Peyer's patch (tissue), 4 donors: ENCODE results near the gene ELOVL6.

Experiments used
- POLR2A ChIP-seq, 2 donors: fragments of 450-650 bp; IDR thresholded peaks; one replicate each; pipeline ENCODE4 v1.5.1; 2017; ENCODE audit warnings: antibody characterized with exemption in 2 of 2, mild to moderate bottlenecking in 2 of 2, moderate library complexity in 2 of 2
- TF ChIP-seq, protein P1 (sequence below), 6 experiments: fragments of 450-650 bp in 4 of 6; fragments of 200-600 bp in 2 of 6; sonication (generic) in 1 of 6; IDR thresholded peaks; one replicate each; pipeline ENCODE4 v1.5.1; 2017 to 2019; ENCODE audit warnings: antibody characterized with exemption in 6 of 6, mild to moderate bottlenecking in 3 of 6, moderate library complexity in 1 of 6

DNA sequence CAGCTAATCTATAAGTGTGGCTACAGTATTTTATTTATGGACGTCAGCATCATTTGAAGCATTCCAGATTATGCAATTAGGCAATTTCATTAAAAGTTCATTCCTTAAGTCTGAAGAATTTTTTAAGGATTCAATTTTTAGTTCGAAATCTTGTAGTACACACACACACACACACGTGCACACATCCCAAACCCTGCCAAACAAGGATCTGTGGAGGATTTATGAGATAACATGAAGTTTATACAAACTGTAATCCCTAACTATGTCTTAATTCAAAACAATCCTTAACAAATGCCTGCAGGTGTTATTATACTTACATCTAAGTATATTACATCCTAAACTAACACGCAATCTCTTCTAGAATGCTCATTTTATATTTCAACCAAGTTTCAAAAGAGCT, 105.8 kb downstream of the ELOVL6 start:
- TF ChIP-seq, protein P1, sequence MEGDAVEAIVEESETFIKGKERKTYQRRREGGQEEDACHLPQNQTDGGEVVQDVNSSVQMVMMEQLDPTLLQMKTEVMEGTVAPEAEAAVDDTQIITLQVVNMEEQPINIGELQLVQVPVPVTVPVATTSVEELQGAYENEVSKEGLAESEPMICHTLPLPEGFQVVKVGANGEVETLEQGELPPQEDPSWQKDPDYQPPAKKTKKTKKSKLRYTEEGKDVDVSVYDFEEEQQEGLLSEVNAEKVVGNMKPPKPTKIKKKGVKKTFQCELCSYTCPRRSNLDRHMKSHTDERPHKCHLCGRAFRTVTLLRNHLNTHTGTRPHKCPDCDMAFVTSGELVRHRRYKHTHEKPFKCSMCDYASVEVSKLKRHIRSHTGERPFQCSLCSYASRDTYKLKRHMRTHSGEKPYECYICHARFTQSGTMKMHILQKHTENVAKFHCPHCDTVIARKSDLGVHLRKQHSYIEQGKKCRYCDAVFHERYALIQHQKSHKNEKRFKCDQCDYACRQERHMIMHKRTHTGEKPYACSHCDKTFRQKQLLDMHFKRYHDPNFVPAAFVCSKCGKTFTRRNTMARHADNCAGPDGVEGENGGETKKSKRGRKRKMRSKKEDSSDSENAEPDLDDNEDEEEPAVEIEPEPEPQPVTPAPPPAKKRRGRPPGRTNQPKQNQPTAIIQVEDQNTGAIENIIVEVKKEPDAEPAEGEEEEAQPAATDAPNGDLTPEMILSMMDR (IDR thresholded peaks at IDR 0.05), result no peak
- TF ChIP-seq POLR2A (IDR thresholded peaks at IDR 0.05), result no peak
